K562 (cell line): ENCODE data around the gene IRS1. TPM values are rescaled to one million over a fixed set of nuclear protein-coding genes. Genes with fewer than 3 reads are reported as not detected.

ENCODE experiments used
- ATAC-seq: fragments of 200-7000 bp; cut with Tn5 transposase; 3 replicates; pipeline ENCODE4 v1.9.1; 2020; ENCODE audit warnings: moderate library complexity
- BruUV-seq: library from RNA; stranded (reverse); fragments of 400-500 nt; replicated peaks from 2 replicates; lab custom pipeline; 2021; lab: Mats Ljungman, UMichigan
- CTCF ChIA-PET: fragments of 300-600 bp; formaldehyde crosslinking; extraction: SDS; loops from one replicate; lab custom pipeline; 2021; ENCODE audit warnings: low intra/inter-chr PET ratio; lab: Yijun Ruan, JAX
- POLR2A ChIA-PET: fragments of 300-600, 350-650 bp; sonication (Branson Sonifier 250); formaldehyde crosslinking; extraction: SDS; loops from one replicate; lab custom pipeline; 2021; ENCODE audit warnings: antibody characterized with exemption, inconsistent platforms; lab: Yijun Ruan, JAX
- DNase-seq, 4 experiments: peaks; one replicate each; pipeline versions ENCODE4 v3.0.0 to v3.0.0-alpha.2; 2011 to 2018; ENCODE audit warnings: low spot score in 3 of 4, mixed read lengths in 3 of 4; ENCODE audit errors: extremely low read depth in 1 of 4
- FAIRE-seq: peaks from 2 replicates; lab custom pipeline; 2011; peaks lifted over from hg19 to GRCh38; lab: Jason Lieb, UNC
- H2AFZ ChIP-seq: 2 replicates; pipeline ENCODE4 v1.6.0; 2011; ENCODE audit warnings: low read depth, low read length, control low read depth, inconsistent platforms
- H3K27ac ChIP-seq: fragments of 200-600 bp; 3 replicates; pipeline ENCODE4 v1.8.0; 2011; ENCODE audit warnings: low read depth, mild to moderate bottlenecking, control low read depth, inconsistent platforms, low read length, moderate library complexity, mixed read lengths; ENCODE audit errors: extremely low read depth
- H3K27me3 ChIP-seq, 2 experiments: fragments of 300-600 bp in 1 of 2; 2 replicates in 1 of 2; 3 replicates in 1 of 2; pipeline versions ENCODE4 v1.6.0 to v1.8.0; 2011; ENCODE audit warnings: inconsistent platforms in 2 of 2, low read length in 2 of 2, mild to moderate bottlenecking in 1 of 2, mixed read lengths in 1 of 2, moderate library complexity in 1 of 2; ENCODE audit not compliant: control insufficient read depth in 2 of 2, insufficient read depth in 2 of 2
- H3K36me3 ChIP-seq: fragments of 300-600 bp; 3 replicates; pipeline ENCODE4 v1.8.0; 2011; ENCODE audit warnings: mild to moderate bottlenecking, low read length, inconsistent platforms; ENCODE audit not compliant: control insufficient read depth, insufficient read depth
- H3K4me1 ChIP-seq, 2 experiments: fragments of 200-600 bp in 1 of 2; replicated peaks in 1 of 2; 2 replicates in 1 of 2; 3 replicates in 1 of 2; pipeline versions ENCODE4 v1.5.1 to v1.8.0; 2011; ENCODE audit warnings: inconsistent platforms in 2 of 2, low read length in 2 of 2, mild to moderate bottlenecking in 1 of 2, mixed read lengths in 1 of 2, moderate library complexity in 1 of 2; ENCODE audit not compliant: control insufficient read depth in 2 of 2, insufficient read depth in 2 of 2
- H3K4me2 ChIP-seq: 2 replicates; pipeline ENCODE4 v1.6.1; 2011; ENCODE audit warnings: low read length, control low read depth, inconsistent platforms, mixed read lengths; ENCODE audit not compliant: insufficient read depth
- H3K4me3 ChIP-seq: fragments of 200-600 bp; sonication (generic), shearing (Covaris generic); 2 replicates; pipeline ENCODE4 v1.5.1; 2016; ENCODE audit warnings: control low read depth, inconsistent platforms
- H3K79me2 ChIP-seq: fragments of 200-600 bp; 3 replicates; pipeline ENCODE4 v1.8.0; 2011; ENCODE audit warnings: low read length, inconsistent platforms; ENCODE audit not compliant: control insufficient read depth, insufficient read depth
- H3K9ac ChIP-seq, 2 experiments: 2 replicates each; pipeline versions ENCODE4 v1.6.0 to v1.6.1; 2011; ENCODE audit warnings: low read depth in 2 of 2, low read length in 2 of 2, control low read depth in 1 of 2, inconsistent platforms in 1 of 2, mild to moderate bottlenecking in 1 of 2, mixed read lengths in 1 of 2; ENCODE audit not compliant: insufficient read depth in 1 of 2
- H3K9me1 ChIP-seq: one replicate; pipeline ENCODE4 v1.6.0; 2011; ENCODE audit warnings: inconsistent platforms, mild to moderate bottlenecking, low read length, moderate library complexity; ENCODE audit not compliant: control insufficient read depth, insufficient read depth
- H3K9me3 ChIP-seq: replicated peaks from 2 replicates; pipeline ENCODE4 v1.5.1; 2011; ENCODE audit warnings: low read depth, low read length, inconsistent platforms; ENCODE audit not compliant: control insufficient read depth, insufficient read depth
- H4K20me1 ChIP-seq: replicated peaks from 2 replicates; pipeline ENCODE4 v1.6.1; 2011; ENCODE audit warnings: low read length, inconsistent platforms, mixed read lengths; ENCODE audit not compliant: control insufficient read depth, insufficient read depth
- ARHGAP35 ChIP-seq: fragments of 450-650 bp; IDR thresholded peaks from 2 replicates; pipeline ENCODE4 v1.6.1; 2018; ENCODE audit not compliant: partially characterized antibody
- HNRNPLL ChIP-seq: fragments of 200-400 bp; formaldehyde crosslinking; IDR thresholded peaks from 2 replicates; pipeline ENCODE4 v1.6.1; 2017; ENCODE audit warnings: low read length, low read depth, mild to moderate bottlenecking; ENCODE audit not compliant: poor library complexity, severe bottlenecking
- L3MBTL2 ChIP-seq: fragments of 450-650 bp; IDR thresholded peaks from 2 replicates; pipeline ENCODE4 v1.6.1; 2016; ENCODE audit warnings: mild to moderate bottlenecking, moderate library complexity
- MTA1 ChIP-seq: fragments of 450-650 bp; IDR thresholded peaks from 2 replicates; pipeline ENCODE4 v1.6.1; 2017; ENCODE audit warnings: borderline replicate concordance
- NONO ChIP-seq, 2 experiments: fragments of 200-400 bp in 1 of 2; fragments of 450-650 bp in 1 of 2; formaldehyde crosslinking in 1 of 2; IDR thresholded peaks; 2 replicates each; pipeline ENCODE4 v1.6.1; 2017; ENCODE audit warnings: low read depth in 2 of 2, mild to moderate bottlenecking in 2 of 2, moderate library complexity in 2 of 2, low read length in 1 of 2
- SRSF9 ChIP-seq: fragments of 200-400 bp; formaldehyde crosslinking; IDR thresholded peaks from 2 replicates; pipeline ENCODE4 v1.6.1; 2017; ENCODE audit warnings: low read depth, low read length, borderline replicate concordance
- ZNF586 ChIP-seq: fragments of 450-650 bp; formaldehyde crosslinking; conservative IDR thresholded peaks from 2 replicates; pipeline ENCODE4 v1.4.0; 2020; ENCODE audit warnings: mild to moderate bottlenecking, moderate library complexity
- ZNF699 ChIP-seq: fragments of 250-450 bp; sonication (Bioruptor Pico); IDR thresholded peaks from 2 replicates; pipeline ENCODE4 v1.8.0; 2021; ENCODE audit warnings: mild to moderate bottlenecking, moderate library complexity; ENCODE audit not compliant: insufficient replicate concordance
- WGBS: fragments of 100-300 bp; shearing (Covaris generic); methylation state at CpG from one replicate; pipeline ENCODE4 v1.1.6; 2016; ENCODE audit warnings: low coverage, mixed read lengths; ENCODE audit not compliant: insufficient coverage; ENCODE audit errors: missing lambda C conversion rate; 5-methylcytosine and 5-hydroxymethylcytosine counted together
- in situ Hi-C: fragments of 300-500 bp; cut with MboI; formaldehyde crosslinking; loops from 4 replicates; pipeline ENCODE4 v1.15.0; 2018; ENCODE audit warnings: inconsistent platforms, mixed read lengths
- intact Hi-C: fragments of 100-400 bp; cut with micrococcal nuclease; formaldehyde crosslinking; loops from 2 replicates; pipeline ENCODE4 v1.14.2; 2022
- polyA plus RNA-seq, 8 experiments: library from polyadenylated mRNA; depleted of rRNA in 4 of 8; stranded (reverse) in 5 of 8; unstranded in 3 of 8; fragments of >200 nt; fragmentation: Nextera tagmentation in 2 of 8; fragmentation: Illumina TruSeq in 1 of 8; extraction: Ambion mirVana in 2 of 8; extraction: Trizol in 1 of 8; gene quantifications; 2 replicates each; pipeline versions ENCODE4 v1.2.1 to v1.2.3, GENCODE V29; 2011 to 2014; ENCODE audit warnings: inconsistent platforms in 1 of 8, missing spikeins in 1 of 8
- total RNA-seq, 7 experiments: library from RNA; depleted of rRNA in 6 of 7; stranded (reverse); fragments of >200 nt in 6 of 7; fragmentation: Illumina TruSeq in 2 of 7; extraction: Trizol in 2 of 7; gene quantifications; 2 replicates each; pipeline versions ENCODE4 v1.2.1 to v1.2.3, GENCODE V29; 2011 to 2021; ENCODE audit warnings: low replicate concordance in 1 of 7
- TF ChIP-seq, protein P1 (sequence below): fragments of 450-650 bp; IDR thresholded peaks from 2 replicates; pipeline ENCODE4 v1.6.1; 2014; ENCODE audit warnings: low read depth, mild to moderate bottlenecking, moderate library complexity, borderline replicate concordance
- TF ChIP-seq, protein P2 (sequence below): sonication (generic); formaldehyde crosslinking; IDR thresholded peaks from 2 replicates; pipeline ENCODE4 v1.8.1; 2023; ENCODE audit warnings: mild to moderate bottlenecking, missing genetic modification reagents

IRS1 gene
- total and polyA plus RNA-seq, 9 of the 15 experiments (the other 6 are each of a cell fraction or from before 2014, with no cell fraction given) = under 0.01 to 0.31 (median 0.08) TPM; not detected in 1

DNA sequence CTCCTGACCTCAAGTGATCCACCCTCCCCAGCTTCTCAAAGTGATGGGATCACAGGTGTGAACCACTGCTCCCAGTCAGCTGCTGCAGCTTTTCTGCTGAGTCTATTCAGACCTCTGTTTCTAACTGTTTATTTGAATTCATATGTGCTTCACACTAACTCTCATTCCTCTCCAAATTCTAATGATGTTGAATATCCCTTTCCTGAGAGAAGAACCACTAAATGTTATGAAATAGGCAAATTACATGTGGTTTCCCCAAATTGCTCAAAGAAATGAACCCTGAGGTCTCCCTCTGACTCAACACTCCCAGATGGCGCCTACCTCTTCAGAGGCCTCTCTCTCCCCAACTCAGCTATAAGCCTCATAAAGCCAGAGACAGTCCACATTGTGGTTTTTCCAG, 98.6 kb downstream of the IRS1 start:
- POLR2A ChIA-PET = interaction anchor here (0.5 kb wide), 1 partner anchor 134 kb away, joined by 3 read pairs; the partner anchor contains the start of gene RHBDD1
- BruUV-seq = no TSS peak
- Histone ChIP-seq H3K4me2 (no peak overlapping the region), H2AFZ (no peak overlapping the region), H3K4me3 (no peak overlapping the region), H3K9ac (no peak overlapping the region), H4K20me1 (no peaks in the 10 kb centered on the region), H3K27me3 (no peaks in the 10 kb centered on the region)
- 0% methylated on average over 1 of the region's 1 CpG for WGBS
- intact Hi-C loops = no loop called here
- no peak for TF ChIP-seq HNRNPLL
- TF ChIP-seq ARHGAP35 = no peak
- no peak for TF ChIP-seq NONO (IDR thresholded peaks at IDR 0.05; ENCODE audit: low read depth in 2 of 2, low read length in 1 of 2)
- TF ChIP-seq ZNF586 (CRISPR knock-in tag) = no peak
- no peak for TF ChIP-seq SRSF9
- TF ChIP-seq, protein P1, sequence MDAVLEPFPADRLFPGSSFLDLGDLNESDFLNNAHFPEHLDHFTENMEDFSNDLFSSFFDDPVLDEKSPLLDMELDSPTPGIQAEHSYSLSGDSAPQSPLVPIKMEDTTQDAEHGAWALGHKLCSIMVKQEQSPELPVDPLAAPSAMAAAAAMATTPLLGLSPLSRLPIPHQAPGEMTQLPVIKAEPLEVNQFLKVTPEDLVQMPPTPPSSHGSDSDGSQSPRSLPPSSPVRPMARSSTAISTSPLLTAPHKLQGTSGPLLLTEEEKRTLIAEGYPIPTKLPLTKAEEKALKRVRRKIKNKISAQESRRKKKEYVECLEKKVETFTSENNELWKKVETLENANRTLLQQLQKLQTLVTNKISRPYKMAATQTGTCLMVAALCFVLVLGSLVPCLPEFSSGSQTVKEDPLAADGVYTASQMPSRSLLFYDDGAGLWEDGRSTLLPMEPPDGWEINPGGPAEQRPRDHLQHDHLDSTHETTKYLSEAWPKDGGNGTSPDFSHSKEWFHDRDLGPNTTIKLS = no peak
- TF ChIP-seq ZNF699 (CRISPR knock-in tag) = no peak
- no peak for TF ChIP-seq MTA1
- TF ChIP-seq, protein P2, sequence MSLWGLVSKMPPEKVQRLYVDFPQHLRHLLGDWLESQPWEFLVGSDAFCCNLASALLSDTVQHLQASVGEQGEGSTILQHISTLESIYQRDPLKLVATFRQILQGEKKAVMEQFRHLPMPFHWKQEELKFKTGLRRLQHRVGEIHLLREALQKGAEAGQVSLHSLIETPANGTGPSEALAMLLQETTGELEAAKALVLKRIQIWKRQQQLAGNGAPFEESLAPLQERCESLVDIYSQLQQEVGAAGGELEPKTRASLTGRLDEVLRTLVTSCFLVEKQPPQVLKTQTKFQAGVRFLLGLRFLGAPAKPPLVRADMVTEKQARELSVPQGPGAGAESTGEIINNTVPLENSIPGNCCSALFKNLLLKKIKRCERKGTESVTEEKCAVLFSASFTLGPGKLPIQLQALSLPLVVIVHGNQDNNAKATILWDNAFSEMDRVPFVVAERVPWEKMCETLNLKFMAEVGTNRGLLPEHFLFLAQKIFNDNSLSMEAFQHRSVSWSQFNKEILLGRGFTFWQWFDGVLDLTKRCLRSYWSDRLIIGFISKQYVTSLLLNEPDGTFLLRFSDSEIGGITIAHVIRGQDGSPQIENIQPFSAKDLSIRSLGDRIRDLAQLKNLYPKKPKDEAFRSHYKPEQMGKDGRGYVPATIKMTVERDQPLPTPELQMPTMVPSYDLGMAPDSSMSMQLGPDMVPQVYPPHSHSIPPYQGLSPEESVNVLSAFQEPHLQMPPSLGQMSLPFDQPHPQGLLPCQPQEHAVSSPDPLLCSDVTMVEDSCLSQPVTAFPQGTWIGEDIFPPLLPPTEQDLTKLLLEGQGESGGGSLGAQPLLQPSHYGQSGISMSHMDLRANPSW = no peak
- no peak for TF ChIP-seq L3MBTL2
- TF ChIP-seq, all 486 proteins: peak for 0
- no peaks in the 10 kb centered on the region for H3K4me1 ChIP-seq
- no peaks in the 10 kb centered on the region for H3K36me3 ChIP-seq
- H3K9me3 ChIP-seq = no peaks in the 10 kb centered on the region
- no peak for ATAC-seq
- in situ Hi-C loops = no loop called here
- no peak for DNase-seq
- no peak overlapping the region for H3K27ac ChIP-seq
- CTCF ChIA-PET = no interaction called here
- H3K79me2 ChIP-seq = no peaks in the 10 kb centered on the region
- no peaks in the 10 kb centered on the region for H3K9me1 ChIP-seq
- FAIRE-seq = no peak
